MM.1S (cell line): Measurements from ENCODE around the gene KCNH8.

Experiments
- DNase-seq: peaks from one replicate; pipeline ENCODE4 v3.0.0-alpha.2; 2015
- H2AFZ ChIP-seq: fragments of 300-600 bp; sonication (generic); 2 replicates; pipeline ENCODE4 v1.6.0; 2016; ENCODE audit warnings: antibody characterized with exemption, low read length
- H3F3A ChIP-seq: fragments of 300-600 bp; sonication (generic); 2 replicates; pipeline ENCODE4 v1.6.1; 2016; ENCODE audit warnings: mild to moderate bottlenecking, antibody characterized with exemption, low read length, moderate library complexity, mixed read lengths; ENCODE audit not compliant: insufficient read depth
- H3K27ac ChIP-seq: fragments of 300-600 bp; sonication (generic); 2 replicates; pipeline ENCODE4 v1.5.1; 2016; ENCODE audit warnings: mild to moderate bottlenecking, low read length
- H3K27me3 ChIP-seq: fragments of 300-600 bp; sonication (generic); replicated peaks from 2 replicates; pipeline ENCODE4 v1.6.0; 2016; ENCODE audit warnings: low read length; ENCODE audit not compliant: insufficient read depth
- H3K36me3 ChIP-seq: fragments of 300-600 bp; sonication (generic); replicated peaks from 2 replicates; pipeline ENCODE4 v1.6.1; 2016; ENCODE audit warnings: mild to moderate bottlenecking, low read length, mixed read lengths; ENCODE audit not compliant: insufficient read depth
- H3K4me1 ChIP-seq: fragments of 300-600 bp; sonication (generic); 2 replicates; pipeline ENCODE4 v1.6.1; 2016; ENCODE audit warnings: low read length, mixed read lengths
- H3K4me2 ChIP-seq: fragments of 300-600 bp; sonication (generic); 2 replicates; pipeline ENCODE4 v1.6.0; 2016; ENCODE audit warnings: low read depth, low read length
- H3K4me3 ChIP-seq: fragments of 300-600 bp; sonication (generic); 2 replicates; pipeline ENCODE4 v1.5.1; 2016; ENCODE audit warnings: low read length, mixed read lengths
- H3K79me2 ChIP-seq: fragments of 300-600 bp; sonication (generic); 2 replicates; pipeline ENCODE4 v1.6.1; 2016; ENCODE audit warnings: mixed run types, low read length, mixed read lengths
- H3K9ac ChIP-seq: fragments of 300-600 bp; sonication (generic); 2 replicates; pipeline ENCODE4 v1.6.1; 2016; ENCODE audit warnings: low read length, mixed read lengths
- H3K9me2 ChIP-seq: fragments of 300-600 bp; sonication (generic); replicated peaks from 2 replicates; pipeline ENCODE4 v1.6.1; 2016; ENCODE audit warnings: mild to moderate bottlenecking, low read length, mixed read lengths; ENCODE audit not compliant: insufficient read depth
- H3K9me3 ChIP-seq: fragments of 300-600 bp; sonication (generic); replicated peaks from 2 replicates; pipeline ENCODE4 v1.6.1; 2016; ENCODE audit warnings: mild to moderate bottlenecking, low read length, mixed read lengths; ENCODE audit not compliant: insufficient read depth
- H4K20me1 ChIP-seq: fragments of 300-600 bp; sonication (generic); 2 replicates; pipeline ENCODE4 v1.6.1; 2016; ENCODE audit warnings: mild to moderate bottlenecking, low read length, moderate library complexity, mixed read lengths; ENCODE audit not compliant: insufficient read depth
- CTCF ChIP-seq: fragments of 300-600 bp; sonication (generic); IDR thresholded peaks from 2 replicates; pipeline ENCODE4 v1.5.1; 2016; ENCODE audit warnings: antibody characterized with exemption, low read length, mixed read lengths
- EZH2 ChIP-seq: fragments of 300-600 bp; sonication (generic); optimal IDR thresholded peaks from 2 replicates; pipeline ENCODE3; 2017; ENCODE audit warnings: low read depth, mild to moderate bottlenecking, antibody characterized with exemption, low read length, mixed read lengths
- EZH2phosphoT487 ChIP-seq: fragments of 300-600 bp; sonication (generic); IDR thresholded peaks from 2 replicates; pipeline ENCODE4 v1.6.1; 2018; ENCODE audit warnings: antibody characterized with exemption, low read length

KCNH8 gene

GRCh38 chr3:19267040-19267439 is 118.7 kb downstream of the KCNH8 start:
- Histone ChIP-seq H3K4me1 (peaks cover 15% of the 10 kb centered on the region), H3F3A (0 out of 2 replicates have a peak, but pooled peaks cover 3% of the 10 kb centered on the region), H2AFZ (no peak overlapping the region), H3K79me2 (no peaks in the 10 kb centered on the region), H3K9ac (no peak overlapping the region), H3K27me3 (no peaks in the 10 kb centered on the region), H4K20me1 (no peaks in the 10 kb centered on the region), H3K36me3 (no peaks in the 10 kb centered on the region), H3K4me3 (no peak overlapping the region), H3K4me2 (no peak overlapping the region), H3K9me3 (no peaks in the 10 kb centered on the region), H3K9me2 (no peaks in the 10 kb centered on the region), H3K27ac (no peak overlapping the region)
- no peak for DNase-seq
- no peak for TF ChIP-seq EZH2phosphoT487
- no peak for TF ChIP-seq CTCF
- TF ChIP-seq EZH2: no peak

- no peaks in the 10 kb centered on the region for H3K4me1 ChIP-seq
- no peaks in the 10 kb centered on the region for H3K79me2 ChIP-seq
- no peak overlapping the region for H3K27ac ChIP-seq
- H3K4me3 ChIP-seq: no peak overlapping the region
- DNase-seq: no peak
- H4K20me1 ChIP-seq: no peaks in the 10 kb centered on the region
- no peak overlapping the region for H3K4me2 ChIP-seq
- H3K9me3 ChIP-seq: no peaks in the 10 kb centered on the region
- H3K9me2 ChIP-seq: no peaks in the 10 kb centered on the region
- H3K27me3 ChIP-seq: no peaks in the 10 kb centered on the region
- no peak overlapping the region for H2AFZ ChIP-seq
- no peaks in the 10 kb centered on the region for H3K36me3 ChIP-seq
- H3K9ac ChIP-seq: no peak overlapping the region
- no peak for TF ChIP-seq EZH2phosphoT487
- no peak for TF ChIP-seq EZH2
- no peak for TF ChIP-seq CTCF
- H3F3A ChIP-seq: no peaks in the 10 kb centered on the region
Observed at GRCh38 chr3:19270481-19270880, 122.2 kb downstream of the KCNH8 start.

GRCh38 chr3:19272296-19272695 is 124.0 kb downstream of the KCNH8 start:
- H3K4me1 ChIP-seq: no peaks in the 10 kb centered on the region
- H4K20me1 ChIP-seq: no peaks in the 10 kb centered on the region
- no peaks in the 10 kb centered on the region for H3K36me3 ChIP-seq
- no peak overlapping the region for H3K9ac ChIP-seq
- no peak overlapping the region for H2AFZ ChIP-seq
- TF ChIP-seq CTCF: no peak
- no peak for TF ChIP-seq EZH2
- no peak for TF ChIP-seq EZH2phosphoT487
- H3K4me2 ChIP-seq: no peak overlapping the region
- H3K9me3 ChIP-seq: no peaks in the 10 kb centered on the region
- no peak overlapping the region for H3K27ac ChIP-seq
- H3F3A ChIP-seq: no peaks in the 10 kb centered on the region
- H3K79me2 ChIP-seq: no peaks in the 10 kb centered on the region
- DNase-seq: no peak
- no peaks in the 10 kb centered on the region for H3K9me2 ChIP-seq
- no peaks in the 10 kb centered on the region for H3K27me3 ChIP-seq
- no peak overlapping the region for H3K4me3 ChIP-seq
